Measurements from ENCODE around the gene ESR2. TPM values are rescaled to one million over a fixed set of nuclear protein-coding genes. Genes with fewer than 3 reads are reported as not detected.

Gene ESR2
- total RNA-seq, 1 experiment from 2014 or later = 0.15 TPM

DNA sequence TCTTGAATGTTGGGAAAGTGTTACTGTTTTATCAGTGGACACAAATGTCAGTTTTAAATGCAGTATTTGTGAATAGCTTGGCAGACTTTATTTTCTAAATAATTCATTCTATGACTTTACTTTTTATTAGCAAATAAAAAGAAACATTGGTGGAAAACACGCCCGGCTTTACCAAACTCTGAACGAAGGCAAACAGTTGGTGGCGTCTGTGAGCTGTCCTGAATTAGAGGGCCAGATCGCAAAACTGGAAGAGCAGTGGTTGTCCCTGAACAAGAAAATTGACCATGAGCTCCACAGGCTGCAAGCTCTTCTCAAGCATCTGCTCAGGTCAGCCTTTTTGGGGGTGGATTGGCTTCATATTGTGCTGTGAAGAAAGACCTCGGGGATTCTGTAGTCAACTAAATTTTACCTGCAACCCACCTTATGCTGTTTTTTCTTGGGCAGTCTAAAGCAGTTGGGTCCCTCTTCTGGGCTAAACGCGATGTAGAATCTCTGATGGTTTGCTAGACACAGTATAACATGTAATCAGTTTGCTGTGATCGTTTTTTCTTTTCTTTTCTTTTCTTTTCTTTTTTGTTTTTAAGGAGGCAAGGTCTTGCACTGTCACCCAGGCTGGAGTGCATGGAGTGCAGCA lies 156.4 kb downstream of the ESR2 start:
- no peak overlapping the region for H4K91ac ChIP-seq (ENCODE audit: insufficient read length, low read depth, low read length)
- H3K27me3 ChIP-seq (ENCODE audit: insufficient read depth, low read length) = no peaks in the 10 kb centered on the region
- H2AFZ ChIP-seq (ENCODE audit: low read length) = no peak overlapping the region
- no peaks in the 10 kb centered on the region for H3K79me2 ChIP-seq (ENCODE audit: insufficient read depth, low read length)
- no peaks in the 10 kb centered on the region for H3K9me3 Mint-ChIP-seq
- H2BK12ac ChIP-seq (ENCODE audit: insufficient read length, low read depth, low read length) = no peak overlapping the region
- no peak overlapping the region for H3K27ac ChIP-seq (ENCODE audit: insufficient read length, low read depth, low read length)
- no peak overlapping the region for H3K4ac ChIP-seq (ENCODE audit: low read depth, low read length)
- no peaks in the 10 kb centered on the region for H4K20me1 ChIP-seq (ENCODE audit: control insufficient read depth, insufficient read depth, insufficient read length)
- WGBS (ENCODE audit: extremely low coverage, insufficient read length, low lambda C conversion rate) = no CpG with 5 or more reads among the region's 9 CpGs
- H3K36me3 Mint-ChIP-seq (ENCODE audit: insufficient read depth in 1 of 3, low read depth in 3 of 3) = peaks cover 11 to 43% (median 23%) of the 10 kb centered on the region in 3 experiments; a peak in 6 of 7 replicates
- no peak overlapping the region for H2BK20ac ChIP-seq (ENCODE audit: low read depth, low read length, poor library complexity, severe bottlenecking)
- no peak overlapping the region for H3K14ac ChIP-seq (ENCODE audit: insufficient read depth, low read length)
- H3K56ac ChIP-seq (ENCODE audit: insufficient read length, low read depth, low read length) = no peak overlapping the region
- no peaks in the 10 kb centered on the region for H3K27me3 Mint-ChIP-seq (ENCODE audit: low read depth)
- H4K5ac ChIP-seq (ENCODE audit: insufficient read length, low read depth, low read length) = no peak overlapping the region
- H3K4me1 Mint-ChIP-seq = no peaks in the 10 kb centered on the region
- H2BK120ac ChIP-seq (ENCODE audit: low read depth, low read length, poor library complexity, severe bottlenecking) = no peak overlapping the region
- no peak for DNase-seq
- H3K4me1 ChIP-seq (ENCODE audit: insufficient read depth, low read length) = no peaks in the 10 kb centered on the region
- no peak overlapping the region for H3T11ph ChIP-seq (ENCODE audit: low read length)
- no peak overlapping the region for H4K8ac ChIP-seq (replicated peaks; ENCODE audit: insufficient read length, low read depth, low read length)
- peak overlapping the region in 1 of 3 experiments; percentile 26; a peak in 1 of 7 replicates for H3K27ac Mint-ChIP-seq
- H3K23ac ChIP-seq (ENCODE audit: insufficient read length, low read depth, low read length) = no peak overlapping the region
- H3K4me3 Mint-ChIP-seq = no peak overlapping the region
- no peak overlapping the region for H2BK5ac ChIP-seq (ENCODE audit: insufficient read length, low read length)
- TF ChIP-seq, protein P1, sequence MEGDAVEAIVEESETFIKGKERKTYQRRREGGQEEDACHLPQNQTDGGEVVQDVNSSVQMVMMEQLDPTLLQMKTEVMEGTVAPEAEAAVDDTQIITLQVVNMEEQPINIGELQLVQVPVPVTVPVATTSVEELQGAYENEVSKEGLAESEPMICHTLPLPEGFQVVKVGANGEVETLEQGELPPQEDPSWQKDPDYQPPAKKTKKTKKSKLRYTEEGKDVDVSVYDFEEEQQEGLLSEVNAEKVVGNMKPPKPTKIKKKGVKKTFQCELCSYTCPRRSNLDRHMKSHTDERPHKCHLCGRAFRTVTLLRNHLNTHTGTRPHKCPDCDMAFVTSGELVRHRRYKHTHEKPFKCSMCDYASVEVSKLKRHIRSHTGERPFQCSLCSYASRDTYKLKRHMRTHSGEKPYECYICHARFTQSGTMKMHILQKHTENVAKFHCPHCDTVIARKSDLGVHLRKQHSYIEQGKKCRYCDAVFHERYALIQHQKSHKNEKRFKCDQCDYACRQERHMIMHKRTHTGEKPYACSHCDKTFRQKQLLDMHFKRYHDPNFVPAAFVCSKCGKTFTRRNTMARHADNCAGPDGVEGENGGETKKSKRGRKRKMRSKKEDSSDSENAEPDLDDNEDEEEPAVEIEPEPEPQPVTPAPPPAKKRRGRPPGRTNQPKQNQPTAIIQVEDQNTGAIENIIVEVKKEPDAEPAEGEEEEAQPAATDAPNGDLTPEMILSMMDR (conservative IDR thresholded peaks at IDR 0.05) = peak; percentile 60
- no peak overlapping the region for H2AK5ac ChIP-seq (ENCODE audit: insufficient read length, low read length)
- H3K79me1 ChIP-seq (ENCODE audit: insufficient read depth, low read depth, low read length, poor library complexity, severe bottlenecking) = no peaks in the 10 kb centered on the region
- H3K23me2 ChIP-seq (ENCODE audit: insufficient read length, low read depth, low read length, poor library complexity, severe bottlenecking) = no peaks in the 10 kb centered on the region
- H3K18ac ChIP-seq (ENCODE audit: insufficient read length, low read depth, low read length) = no peak overlapping the region
- H3K9ac ChIP-seq (ENCODE audit: extremely low read depth, insufficient read length, low read length) = no peak overlapping the region
- H3K9me3 ChIP-seq (ENCODE audit: control insufficient read depth, low read depth, low read length) = no peaks in the 10 kb centered on the region
- no peak overlapping the region for H2BK15ac ChIP-seq (ENCODE audit: low read depth, low read length)
- no peak overlapping the region for H3K4me2 ChIP-seq (ENCODE audit: insufficient read depth, insufficient read length, low read length)
